Ovary (tissue), 3 donors: Measurements from ENCODE around the gene SCGN.

Source experiments
- CTCF ChIP-seq, 3 donors: fragments of 450-650 bp in 2 of 3; fragments of 200-600 bp in 1 of 3; IDR thresholded peaks; one replicate each; pipeline versions ENCODE4 v1.5.1 to v1.8.0; 2016 to 2022; ENCODE audit warnings: antibody characterized with exemption in 3 of 3, mild to moderate bottlenecking in 1 of 3
- EP300 ChIP-seq: sonication (generic); formaldehyde crosslinking; IDR thresholded peaks from one replicate; pipeline ENCODE4 v1.6.1; 2017; ENCODE audit warnings: antibody characterized with exemption
- POLR2A ChIP-seq: fragments of 450-650 bp; IDR thresholded peaks from one replicate; pipeline ENCODE4 v1.6.1; 2017; ENCODE audit warnings: antibody characterized with exemption, mild to moderate bottlenecking, moderate library complexity
- donor health status: DM: no; HTN: no; CAD: no.

- TF ChIP-seq CTCF (IDR thresholded peaks at IDR 0.05) (no peak), EP300 (no peak), POLR2A (no peak)
These were observed 16.1 kb upstream of the SCGN start for GRCh38 chr6:25635886-25636317.
